ENCODE data around the gene FASLG. TPM values are rescaled to one million over a fixed set of nuclear protein-coding genes. Genes with fewer than 3 reads are reported as not detected.

FASLG gene
- total RNA-seq, 1 experiment from 2014 or later: not detected

DNA sequence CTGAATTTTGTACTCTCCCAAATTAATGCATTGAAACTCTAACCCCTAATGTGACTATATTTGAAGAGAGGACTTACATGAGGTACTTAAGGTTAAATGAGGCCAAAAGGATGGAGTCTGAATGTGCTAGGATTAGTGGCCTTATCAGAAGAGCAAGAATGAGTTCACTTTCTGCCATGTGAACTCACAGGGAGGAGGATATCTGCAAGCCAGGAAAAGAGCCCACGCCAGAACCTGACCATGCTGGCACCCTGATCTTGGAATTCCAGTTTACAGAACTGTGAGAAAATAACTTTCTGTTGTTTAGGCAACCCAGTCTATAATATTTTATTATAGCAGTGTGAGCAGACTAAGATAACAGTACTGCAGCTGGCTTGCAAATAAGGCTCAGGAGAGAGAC lies 12.2 kb upstream of the FASLG start:
- DNase-seq (ENCODE audit: low read depth): no peak

DNA sequence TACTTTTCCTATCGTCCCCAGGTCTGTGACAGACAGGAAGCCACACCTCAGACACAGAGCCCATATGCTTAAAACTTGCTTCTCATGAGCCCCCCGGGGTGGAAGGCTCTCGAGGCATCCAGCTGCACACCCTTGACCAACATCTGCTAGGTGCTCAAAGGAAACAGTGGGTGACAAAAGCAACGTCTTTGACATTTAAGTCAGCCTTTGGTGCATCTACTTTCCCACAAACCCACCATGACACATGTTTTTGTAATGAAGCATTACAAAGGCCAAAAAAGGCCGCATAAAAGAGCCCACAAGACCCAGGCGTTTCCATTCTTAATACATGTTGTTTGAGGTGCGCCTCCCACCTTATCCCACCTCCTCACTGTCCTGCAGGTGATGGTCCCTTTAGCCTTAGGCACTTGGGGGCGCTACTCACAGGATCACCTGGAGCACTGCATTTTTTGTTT lies 11.8 kb upstream of the FASLG start:
- DNase-seq (ENCODE audit: low read depth): peak; percentile 56

DNA sequence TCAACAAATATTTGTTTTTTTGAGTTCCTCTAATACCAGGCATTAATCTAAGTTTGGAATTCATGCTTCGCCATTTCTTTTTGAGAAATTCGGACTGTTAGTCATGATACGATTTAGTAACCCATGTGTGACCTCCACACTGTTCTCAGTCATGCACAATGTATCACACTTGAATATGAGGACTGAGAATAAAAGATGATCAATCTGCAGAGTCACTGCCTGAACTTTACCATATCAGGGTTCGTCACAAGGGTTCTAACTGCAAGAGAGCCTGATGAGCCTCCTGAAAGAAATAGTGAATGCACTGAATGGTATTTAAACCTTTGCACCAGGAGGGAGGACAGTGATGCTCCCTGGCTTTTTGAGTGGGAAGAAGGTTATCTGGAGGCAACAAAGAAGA lies 10.9 kb upstream of the FASLG start:
- DNase-seq (ENCODE audit: low read depth): no peak

DNA sequence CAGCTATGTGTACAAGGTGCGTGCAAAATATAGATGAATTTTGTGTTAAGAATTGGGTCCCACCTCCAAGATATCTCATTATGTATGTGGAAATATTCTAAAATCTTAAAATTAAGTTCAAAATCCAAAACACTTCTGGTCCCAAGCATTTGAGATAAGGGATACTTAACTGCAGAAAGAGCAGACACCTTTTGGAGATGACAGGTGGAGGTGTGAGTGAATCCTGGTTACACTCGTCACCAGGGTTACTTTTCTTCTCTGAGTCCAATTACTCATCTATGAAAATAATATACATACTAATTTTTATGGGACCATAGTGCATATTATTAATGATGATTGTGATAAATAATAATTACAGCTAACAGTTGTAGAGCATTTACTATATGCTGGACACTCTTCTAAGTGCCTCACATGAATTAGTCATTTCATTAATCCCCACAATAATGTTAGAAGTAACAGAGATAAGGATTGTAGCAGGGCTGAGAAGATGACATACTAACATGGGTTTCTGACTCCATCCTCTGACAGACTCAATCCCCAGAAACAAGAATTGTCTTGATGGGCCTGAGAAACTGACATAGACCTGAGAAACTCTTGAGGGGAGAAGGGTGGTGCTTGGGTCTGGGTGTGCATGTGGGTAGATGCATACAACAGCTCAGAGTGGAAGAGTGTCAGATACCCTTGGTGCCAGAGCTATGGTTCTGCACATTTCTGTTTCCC lies 8.3 kb upstream of the FASLG start:
- no peak for DNase-seq (ENCODE audit: low read depth)

DNA sequence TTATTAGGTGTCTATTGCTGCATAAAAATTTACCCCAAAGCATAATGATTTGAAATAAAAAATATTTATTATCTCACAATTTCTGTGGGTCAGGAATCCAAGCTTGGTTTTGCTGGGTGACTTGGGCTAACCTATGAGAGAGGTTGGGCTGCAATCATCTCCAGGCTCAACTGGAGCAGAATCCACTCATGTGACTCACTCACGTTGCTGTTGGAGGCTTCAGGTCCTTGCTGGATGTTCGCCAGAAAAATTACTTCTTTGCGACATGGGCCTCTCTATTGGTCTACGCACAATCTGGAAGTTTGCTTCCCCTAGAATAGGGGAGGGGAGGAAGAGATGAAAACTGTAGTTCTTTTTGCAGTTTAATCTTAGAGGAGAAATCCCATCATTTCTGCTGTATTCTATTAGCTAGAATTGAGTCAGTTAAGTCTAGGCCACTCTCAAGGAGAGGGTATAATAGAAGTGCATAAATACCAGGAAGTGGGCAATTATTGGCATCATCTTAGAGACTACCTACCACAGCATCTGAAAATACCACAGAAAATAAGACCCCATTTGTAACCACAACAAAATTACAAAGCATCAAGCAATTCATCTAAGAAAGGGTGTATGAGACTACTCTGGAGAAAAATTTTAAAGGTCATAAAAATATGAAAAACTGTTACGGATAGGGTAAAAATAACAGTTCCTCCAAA lies 5.7 kb upstream of the FASLG start:
- peak; percentile 61 for DNase-seq (ENCODE audit: low read depth)

DNA sequence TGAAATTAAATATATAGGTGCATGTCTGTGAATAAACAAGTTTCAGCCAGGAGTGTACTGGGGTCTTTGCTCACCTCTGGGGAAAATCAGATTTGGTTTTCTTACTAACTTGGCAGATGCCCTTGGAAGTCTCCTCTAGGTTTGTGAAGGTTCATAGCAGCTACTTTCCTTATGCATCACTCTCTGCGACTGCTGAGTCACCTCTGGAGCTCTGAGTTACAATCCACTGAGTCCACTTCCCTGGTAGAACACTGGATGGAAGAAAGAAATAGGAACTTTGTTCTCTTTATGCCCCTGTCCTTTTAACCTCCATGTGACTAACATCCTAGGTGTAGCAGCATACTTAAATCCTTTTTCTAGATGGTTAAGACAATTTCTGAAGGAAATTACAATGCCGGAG lies 4.4 kb upstream of the FASLG start:
- DNase-seq (ENCODE audit: low read depth): peak; percentile 75

DNA sequence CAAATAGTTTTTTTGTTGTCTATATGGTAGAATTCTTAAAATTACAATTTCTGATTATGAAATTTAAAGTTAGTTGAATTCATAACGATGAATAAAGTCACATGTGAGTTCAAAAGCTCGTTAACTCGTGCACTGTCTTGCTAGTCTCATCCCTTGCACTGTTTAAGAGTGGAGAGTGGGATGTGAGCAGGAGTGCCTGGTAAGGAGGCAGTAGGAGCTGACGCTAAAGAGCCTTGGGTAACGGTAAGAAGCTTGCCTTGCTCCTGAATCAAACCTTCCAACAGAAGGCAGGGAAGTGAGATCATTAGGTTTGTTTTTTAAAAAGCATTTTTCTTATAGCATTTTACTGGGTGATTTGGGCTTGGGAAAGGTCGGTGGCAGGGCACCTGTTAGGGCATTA lies 2.3 kb upstream of the FASLG start:
- DNase-seq (ENCODE audit: low read depth): no peak

DNA sequence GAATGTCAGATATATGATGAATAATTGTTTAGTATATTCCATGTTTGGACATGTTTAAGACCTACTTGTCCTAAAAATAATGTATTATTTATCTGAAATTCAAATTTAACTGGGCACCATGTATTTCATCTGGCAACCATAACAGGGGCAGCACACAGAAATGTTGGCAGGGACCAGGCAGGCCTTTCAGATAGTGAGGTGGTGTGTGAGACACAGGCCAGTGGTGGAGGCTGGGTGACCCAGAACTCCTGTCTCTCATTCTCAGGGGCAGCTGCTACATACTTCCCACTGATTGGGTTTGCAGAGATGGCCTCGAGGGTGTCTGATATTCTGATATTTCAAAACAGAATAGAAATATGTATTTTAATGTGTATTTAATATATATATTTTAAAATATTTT lies 1.3 kb upstream of the FASLG start:
- no peak for DNase-seq (ENCODE audit: low read depth)

DNA sequence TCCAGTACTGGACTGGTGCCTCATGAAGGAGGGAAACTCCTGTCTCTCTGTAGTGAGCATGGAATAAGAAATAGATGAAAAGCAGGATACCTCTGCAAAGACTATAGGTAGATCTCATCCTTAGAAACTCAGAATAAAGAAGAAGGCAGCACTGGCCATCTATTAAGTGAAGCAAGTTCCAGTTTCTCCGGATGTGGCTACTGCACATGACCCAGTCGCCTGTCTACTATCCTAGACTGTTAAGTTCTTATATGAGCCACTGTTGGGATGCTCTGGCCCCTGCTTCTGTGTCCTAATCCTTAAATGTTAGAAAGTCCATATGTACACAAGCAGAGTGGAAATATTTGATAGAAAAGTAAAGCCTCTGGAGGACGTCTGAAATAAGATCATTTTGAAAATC lies 2.2 kb downstream of the FASLG start:
- no peak for DNase-seq (ENCODE audit: low read depth)

DNA sequence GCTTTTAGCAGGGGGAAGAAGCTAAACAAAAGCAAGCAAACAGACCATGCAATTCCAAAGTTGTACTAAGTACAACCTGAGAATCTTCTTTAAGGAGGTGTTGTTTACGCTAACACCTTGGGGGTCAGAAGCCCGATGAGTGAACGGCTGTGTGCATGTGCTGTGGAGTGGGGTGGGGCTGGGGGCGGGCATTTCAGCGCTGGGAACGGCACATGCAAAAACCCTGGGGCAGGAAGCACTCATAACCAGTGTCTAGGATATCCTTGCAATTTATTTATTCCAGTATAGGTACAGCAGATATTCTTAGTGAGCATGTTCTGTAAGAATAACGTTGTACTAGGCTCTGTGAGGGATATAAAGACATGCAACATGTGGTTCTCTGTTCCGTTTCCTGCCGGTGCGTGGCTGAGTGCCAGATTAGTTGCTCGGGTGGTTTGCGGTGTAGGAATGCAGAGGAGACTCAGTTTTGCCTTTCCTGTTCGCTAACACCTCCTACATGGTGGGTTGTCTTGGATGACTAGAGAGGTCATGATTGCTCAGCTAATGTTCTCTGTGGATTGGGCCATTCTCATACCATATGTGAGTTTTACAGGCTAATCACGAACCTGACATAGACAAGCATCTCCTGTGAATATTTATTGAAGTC lies 3.7 kb downstream of the FASLG start:
- peak; percentile 95 for DNase-seq (ENCODE audit: low read depth)

DNA sequence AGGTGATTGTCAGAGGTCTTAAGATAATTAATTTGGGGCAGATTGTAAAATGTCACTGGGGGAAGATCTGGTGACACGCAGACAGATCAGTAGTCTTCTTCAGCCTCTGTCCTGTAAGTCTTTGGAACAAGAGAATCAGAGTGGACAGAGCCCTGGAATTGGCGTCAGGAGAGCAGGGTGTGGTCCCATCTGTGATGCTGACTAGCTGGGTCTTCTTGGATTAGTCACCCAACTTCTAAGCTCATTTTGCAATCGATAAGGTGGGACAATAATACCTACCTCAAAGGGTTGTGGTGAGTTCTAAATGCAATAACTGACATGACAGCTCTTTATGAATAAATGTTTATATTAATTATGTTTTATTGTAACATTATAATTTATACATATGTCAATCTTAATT lies 4.8 kb downstream of the FASLG start:
- peak; percentile 46 for DNase-seq (ENCODE audit: low read depth)

DNA sequence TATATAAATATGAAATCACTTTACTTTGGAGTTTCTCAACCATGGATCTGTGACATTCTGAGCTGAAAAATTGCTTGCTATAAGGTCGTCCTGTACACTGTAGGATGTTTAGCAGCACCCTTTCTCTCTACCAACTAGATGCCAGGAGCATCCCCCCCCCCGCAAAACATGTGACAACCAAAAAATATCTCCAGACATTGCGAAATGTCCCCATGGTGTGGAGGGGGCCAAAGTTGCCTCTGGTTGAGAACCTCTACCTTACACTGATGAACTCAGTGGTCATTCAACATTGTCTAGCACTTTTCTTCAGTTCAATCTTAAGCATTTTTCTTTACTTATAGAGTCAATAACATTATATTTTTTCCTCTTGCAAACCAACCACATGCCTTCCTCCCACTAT lies 9.2 kb downstream of the FASLG start:
- no peak for DNase-seq (ENCODE audit: low read depth)

DNA sequence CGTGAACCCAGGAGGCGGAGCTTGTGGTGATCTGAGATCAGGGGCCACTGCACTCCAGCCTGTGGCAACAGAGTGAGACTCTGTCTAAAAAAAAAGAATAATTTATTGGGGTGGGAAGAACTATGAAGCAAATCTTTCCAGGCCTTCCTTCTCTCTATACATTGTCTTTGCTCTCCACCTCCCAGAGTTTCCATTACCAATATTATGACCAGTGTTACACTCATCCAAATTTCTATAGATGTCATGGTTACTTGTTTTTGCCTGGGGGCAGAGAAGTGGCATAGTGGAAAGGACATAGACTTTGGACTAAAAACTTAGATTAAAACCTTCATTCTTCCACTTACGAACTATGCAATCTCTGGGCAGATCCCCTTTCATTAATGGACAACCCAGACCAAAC lies 10.1 kb downstream of the FASLG start:
- DNase-seq (ENCODE audit: low read depth): no peak

DNA sequence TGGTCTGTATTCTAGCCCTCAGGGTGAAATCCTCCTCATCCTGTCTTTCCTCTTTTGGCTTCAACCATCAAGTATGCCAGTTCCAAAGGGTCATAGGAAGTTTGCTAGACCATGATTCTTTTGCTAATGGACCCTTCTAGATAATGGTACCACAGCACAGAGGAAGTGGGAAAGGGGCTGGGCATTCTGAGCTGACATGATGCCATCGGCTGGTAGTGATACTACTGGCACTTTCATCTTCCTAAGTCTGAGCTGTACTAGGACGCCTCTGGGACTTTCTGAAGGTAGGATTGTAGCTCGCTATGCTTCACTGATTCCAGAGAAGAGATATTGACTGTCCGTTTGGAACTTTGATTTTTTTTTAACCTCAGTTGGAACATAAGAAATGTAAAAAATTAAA lies 11.4 kb downstream of the FASLG start:
- no peak for DNase-seq (ENCODE audit: low read depth)

DNA sequence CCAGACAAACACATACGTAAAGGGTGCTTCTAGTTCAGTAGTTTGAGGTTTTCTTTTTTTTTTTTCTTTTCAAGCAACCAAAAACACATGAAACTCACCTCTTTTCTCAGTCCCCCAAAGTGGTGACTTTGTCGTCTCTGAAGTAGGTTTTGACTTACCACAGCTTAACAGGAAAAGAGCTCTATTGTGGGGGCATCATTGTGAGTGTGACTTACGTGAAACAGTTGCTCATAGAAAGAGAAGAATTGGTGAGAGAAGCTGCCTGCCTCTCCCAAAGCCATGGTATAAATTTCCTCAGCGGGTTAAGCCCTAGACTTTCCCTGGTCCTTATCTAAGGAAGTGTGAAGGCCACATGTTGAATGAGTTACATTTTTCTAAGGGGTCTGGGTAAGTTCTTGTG lies 11.9 kb downstream of the FASLG start:
- no peak for DNase-seq (ENCODE audit: low read depth)

DNA sequence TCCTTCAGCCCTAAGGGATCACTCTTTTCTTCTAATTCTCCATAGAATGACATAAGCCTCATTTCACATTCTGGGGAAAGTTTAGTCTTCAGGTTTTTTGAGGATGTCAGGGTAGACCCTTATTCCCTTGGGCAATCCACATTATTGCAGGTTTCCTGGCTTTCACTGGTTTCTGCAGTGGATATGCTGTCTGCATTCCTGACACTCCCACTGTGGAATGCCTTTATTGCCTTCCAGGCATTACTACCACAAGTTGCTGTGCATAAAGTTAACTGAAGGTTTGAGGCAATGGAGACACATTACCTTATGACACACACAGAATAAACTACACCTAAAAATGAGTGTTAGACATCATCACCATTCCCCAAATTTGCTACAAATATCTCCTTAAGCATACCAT lies 12.7 kb downstream of the FASLG start:
- peak; percentile 58 for DNase-seq (ENCODE audit: low read depth)

DNA sequence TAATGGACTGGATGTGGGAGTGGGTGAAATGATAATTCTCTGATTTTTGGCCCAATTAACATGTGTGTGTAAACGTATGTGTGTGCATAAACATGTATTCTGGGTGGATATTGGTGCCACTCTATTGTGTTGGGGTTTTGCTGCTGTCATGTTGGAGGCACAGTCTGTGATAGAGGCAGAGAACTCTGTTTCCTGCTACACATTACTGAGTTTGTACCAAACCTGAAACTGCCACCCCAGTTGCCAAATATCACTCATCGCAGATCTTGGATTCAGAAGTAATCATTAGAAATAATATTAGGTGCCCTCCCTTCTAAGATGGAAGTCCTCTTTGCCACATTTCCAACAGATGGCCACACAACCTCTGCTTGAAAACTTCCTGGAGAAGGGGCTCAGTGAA lies 13.8 kb downstream of the FASLG start:
- DNase-seq (ENCODE audit: low read depth): no peak

DNA sequence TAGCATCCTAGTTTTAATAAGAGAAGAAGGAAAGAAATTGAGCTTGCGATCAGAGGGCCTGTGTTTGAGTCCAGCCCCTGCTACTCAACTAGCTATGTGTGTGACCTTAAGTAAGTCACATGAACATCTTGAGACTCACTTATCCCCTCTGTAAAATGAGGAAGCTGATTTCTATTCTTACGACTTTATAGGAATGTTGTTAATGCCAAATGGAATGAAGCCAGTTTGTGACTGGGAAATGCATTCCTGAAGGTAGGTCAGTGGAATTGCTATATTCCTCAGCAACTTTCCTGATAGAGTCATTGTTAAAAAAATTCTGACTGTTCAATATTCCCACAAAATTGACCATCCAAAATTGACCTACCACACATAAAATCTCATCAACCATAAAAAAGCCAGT lies 14.9 kb downstream of the FASLG start:
- no peak for DNase-seq (ENCODE audit: low read depth)

DNA sequence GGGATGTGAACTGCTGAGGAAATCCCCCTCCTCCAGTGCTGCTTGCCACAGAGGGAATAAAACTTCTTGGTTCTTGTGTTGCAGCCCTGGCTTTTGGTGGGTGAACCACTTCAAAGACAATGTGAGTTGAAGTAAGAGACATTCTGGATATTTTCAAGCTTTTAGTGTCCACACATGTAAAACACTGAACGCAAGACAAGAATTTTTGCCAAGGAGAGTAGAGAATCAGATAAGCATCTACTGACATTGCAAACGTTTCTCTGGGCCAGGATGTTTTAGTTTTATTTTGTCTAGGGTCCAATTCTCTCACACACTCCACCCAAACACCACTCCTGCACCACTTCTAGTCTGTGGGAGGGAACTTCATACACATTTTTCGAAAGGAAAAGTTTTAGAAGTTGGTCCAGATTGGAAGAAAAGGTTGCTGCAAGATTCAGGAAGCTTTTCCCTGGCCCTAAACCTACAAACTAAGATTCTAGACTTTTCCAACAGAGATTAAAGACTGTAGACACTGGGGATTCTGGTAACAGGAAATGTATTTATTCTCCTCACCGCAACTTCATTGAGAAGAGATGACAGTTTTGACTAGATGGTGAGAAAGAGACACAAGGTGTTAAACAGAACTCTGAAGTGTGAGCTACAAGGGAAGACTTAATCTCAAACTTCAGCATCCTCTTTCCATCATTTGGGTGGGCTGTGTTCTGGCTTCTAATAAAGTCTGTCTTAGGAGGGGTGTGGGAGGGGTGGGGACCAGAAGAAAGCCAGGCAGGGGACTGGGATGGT lies 16.1 kb downstream of the FASLG start:
- DNase-seq (ENCODE audit: low read depth): no peak

DNA sequence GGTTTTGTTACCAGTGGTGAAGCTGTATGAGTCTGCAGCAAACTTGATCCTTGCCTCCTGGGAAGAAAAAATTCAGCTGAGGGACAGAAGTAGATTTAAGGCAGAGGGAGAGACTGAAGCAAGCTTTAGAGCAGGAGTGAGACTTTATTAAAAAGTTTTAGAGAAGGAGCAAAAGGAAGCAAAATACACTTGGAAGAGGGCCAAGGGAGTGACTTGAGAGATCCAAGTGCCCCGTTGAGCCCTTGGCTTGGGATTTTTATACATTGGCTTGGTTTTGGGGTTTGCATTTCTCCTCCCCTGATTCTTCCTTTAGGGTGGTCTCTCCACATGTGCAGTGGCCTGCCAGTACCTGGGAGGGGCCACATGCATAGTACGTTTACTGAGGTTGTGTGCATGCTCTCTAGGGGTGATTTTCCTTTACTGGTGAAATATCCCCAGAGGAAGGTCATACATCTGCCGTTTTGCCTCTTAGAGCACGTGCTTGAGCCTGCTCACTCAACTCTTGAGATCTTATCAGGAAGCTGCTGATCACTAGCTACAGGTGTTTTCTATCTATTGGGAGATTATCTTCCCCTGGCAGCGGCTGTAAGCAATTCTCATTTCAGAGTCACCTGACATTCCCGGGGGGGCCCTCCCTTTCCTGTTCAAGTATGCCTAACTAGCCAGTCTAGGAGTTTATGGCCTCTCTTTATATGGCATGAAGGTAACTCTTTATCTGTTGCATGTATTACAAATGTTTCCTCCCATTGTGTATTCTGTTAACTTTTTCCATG lies 20.3 kb downstream of the FASLG start:
- DNase-seq (ENCODE audit: low read depth): no peak

DNA sequence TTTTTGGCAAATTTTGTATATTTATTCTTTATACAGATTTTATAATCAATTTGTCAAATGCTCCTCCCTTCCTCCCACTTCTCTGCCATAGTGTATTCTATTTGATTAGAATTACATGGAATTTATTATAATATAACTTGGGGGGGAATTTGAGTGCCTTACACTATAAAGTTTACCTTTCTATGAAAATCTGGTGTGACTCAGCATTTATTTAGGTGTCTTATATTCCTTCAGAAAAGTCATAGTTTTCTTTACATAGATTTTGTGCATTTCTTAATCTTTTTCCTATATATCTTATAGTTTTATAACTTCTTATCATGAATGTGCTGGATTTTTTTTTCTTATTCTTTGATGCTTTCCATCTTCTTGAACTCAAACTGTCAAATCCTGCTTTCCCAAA lies 21.3 kb downstream of the FASLG start:
- DNase-seq (ENCODE audit: low read depth): no peak

Data from RPMI7951 (cell line).